HepG2 (cell line): ENCODE data around the gene STK24. TPM values are rescaled to one million over a fixed set of nuclear protein-coding genes. Genes with fewer than 3 reads are reported as not detected.
"Not testable (repeated sequence)": the region's sequence is repeated elsewhere in the genome, so short reads cannot be mapped to it uniquely, and the experiment has no call there.

Source experiments
- AKAP8 ChIP-seq: sonication (generic); formaldehyde crosslinking; IDR thresholded peaks from 2 replicates; pipeline ENCODE4 v1.5.1; 2020; ENCODE audit warnings: mild to moderate bottlenecking, missing genetic modification reagents
- ARID5B ChIP-seq: IDR thresholded peaks from 2 replicates; pipeline ENCODE4 v1.4.0; 2020; ENCODE audit warnings: mild to moderate bottlenecking, missing genetic modification reagents
- CREB1 ChIP-seq, 2 experiments: fragments of 450-650 bp in 1 of 2; IDR thresholded peaks; 2 replicates each; pipeline ENCODE4 v1.6.1; 2016 to 2017; ENCODE audit warnings: control low read depth in 1 of 2, mild to moderate bottlenecking in 1 of 2, missing compliant biosample characterization in 1 of 2, missing genetic modification characterization in 1 of 2
- ELF3 ChIP-seq: IDR thresholded peaks from 2 replicates; pipeline ENCODE4 v1.6.1; 2016; ENCODE audit warnings: missing genetic modification reagents, missing compliant biosample characterization
- FOXP4 ChIP-seq: sonication (generic); formaldehyde crosslinking; IDR thresholded peaks from 2 replicates; pipeline ENCODE4 v1.4.0; 2020; ENCODE audit warnings: missing genetic modification reagents
- GABPA ChIP-seq, 2 experiments: IDR thresholded peaks; 2 replicates each; pipeline ENCODE4 v1.6.1; 2011 to 2016; ENCODE audit warnings: low read depth in 2 of 2, low read length in 1 of 2, missing biosample characterization in 1 of 2, missing genetic modification characterization in 1 of 2
- GATAD2A ChIP-seq: IDR thresholded peaks from 2 replicates; pipeline ENCODE4 v1.6.1; 2016
- HNF4A ChIP-seq: sonication (generic); formaldehyde crosslinking; IDR thresholded peaks from 2 replicates; pipeline ENCODE4 v1.4.0; 2020; ENCODE audit warnings: missing genetic modification reagents
- IRF9 ChIP-seq: sonication (generic); formaldehyde crosslinking; IDR thresholded peaks from 2 replicates; pipeline ENCODE4 v1.8.0; 2022; ENCODE audit warnings: missing genetic modification reagents, mild to moderate bottlenecking, borderline replicate concordance
- LCORL ChIP-seq, 2 experiments: fragments of 450-650 bp in 1 of 2; sonication (generic) in 1 of 2; formaldehyde crosslinking in 1 of 2; IDR thresholded peaks; 2 replicates each; pipeline versions ENCODE4 v1.5.0 to v1.6.1; 2017 to 2020; ENCODE audit warnings: antibody characterized with exemption in 1 of 2, missing genetic modification reagents in 1 of 2
- MIER3 ChIP-seq: IDR thresholded peaks from 2 replicates; pipeline ENCODE4 v1.6.1; 2016; ENCODE audit warnings: missing compliant biosample characterization, borderline replicate concordance
- NCOR1 ChIP-seq: fragments of 200-600 bp; sonication (generic); IDR thresholded peaks from 2 replicates; pipeline ENCODE4 v1.7.0; 2017; ENCODE audit warnings: antibody characterized with exemption, low read length, borderline replicate concordance
- SMC3 ChIP-seq: IDR thresholded peaks from 2 replicates; pipeline ENCODE4 v1.6.1; 2011; ENCODE audit warnings: low read length, improper control_type of control experiment
- TEAD3 ChIP-seq: optimal IDR thresholded peaks from 2 replicates; pipeline ENCODE3; 2016; ENCODE audit warnings: borderline replicate concordance
- TFAP4 ChIP-seq: sonication (generic); IDR thresholded peaks from 2 replicates; pipeline ENCODE4 v1.6.1; 2016; ENCODE audit warnings: low read depth, borderline replicate concordance
- TGIF2 ChIP-seq: IDR thresholded peaks from 2 replicates; pipeline ENCODE4 v1.6.1; 2016; ENCODE audit warnings: control low read depth, missing compliant biosample characterization
- THAP7 ChIP-seq: sonication (generic); formaldehyde crosslinking; IDR thresholded peaks from 2 replicates; pipeline ENCODE4 v1.8.1; 2023; ENCODE audit warnings: mild to moderate bottlenecking, missing genetic modification reagents
- ZFP36L1 ChIP-seq: sonication (generic); formaldehyde crosslinking; IDR thresholded peaks from 2 replicates; pipeline ENCODE4 v1.8.0; 2022; ENCODE audit warnings: mild to moderate bottlenecking, missing genetic modification reagents, moderate library complexity
- ZMYM3 ChIP-seq: sonication (generic); formaldehyde crosslinking; IDR thresholded peaks from 2 replicates; pipeline ENCODE4 v1.5.1; 2020; ENCODE audit warnings: mild to moderate bottlenecking, missing genetic modification reagents
- ZNF331 ChIP-seq: sonication (generic); formaldehyde crosslinking; IDR thresholded peaks from 2 replicates; pipeline ENCODE4 v1.4.0; 2020; ENCODE audit warnings: missing genetic modification reagents
- polyA plus RNA-seq, 8 experiments: library from polyadenylated mRNA; depleted of rRNA in 3 of 8; stranded (reverse) in 7 of 8; unstranded in 1 of 8; fragments of >200 nt; fragmentation: Illumina TruSeq in 4 of 8; extraction: Trizol in 4 of 8; gene quantifications; 2 replicates each; pipeline versions ENCODE4 v1.2.1 to v1.2.3, GENCODE V29; 2011 to 2016; ENCODE audit warnings: low read depth in 4 of 8, missing spikeins in 1 of 8, mixed read lengths in 1 of 8; ENCODE audit not compliant: insufficient read depth in 1 of 8
- total RNA-seq, 5 experiments: library from RNA; depleted of rRNA; stranded (reverse); fragments of >200 nt; fragmentation: Illumina TruSeq; extraction: Trizol; gene quantifications; 2 replicates each; pipeline ENCODE4 v1.2.3, GENCODE V29; 2016; ENCODE audit warnings: low read depth in 1 of 5

The STK24 gene
- total and polyA plus RNA-seq, 2 of the 13 experiments (the other 11 are each of a cell fraction or from before 2014, with no cell fraction given) = 51.3 to 73.0 TPM

GRCh38 chr13:98569494-98570367 lies 7.2 kb downstream of the STK24 start (continued):
- TF ChIP-seq ELF3 (CRISPR knock-in tag) (peak; percentile 94), ARID5B (peak; percentile 95), FOXP4 (peak; percentile 87), CREB1 (IDR thresholded peaks at IDR 0.05) (peak; percentile 59; the same call in 1 of the 2 replicates), CREB1 (CRISPR knock-in tag; IDR thresholded peaks at IDR 0.05) (peak; percentile 84), MIER3 (CRISPR knock-in tag) (peak; percentile 93), ZMYM3 (CRISPR knock-in tag) (peak; percentile 67; the same call in 1 of the 2 replicates), SMC3 (peak; percentile 40; the same call in 1 of the 2 replicates), AKAP8 (CRISPR knock-in tag) (0 out of 2 replicates have a peak, but pooled peaks have one; percentile 25), THAP7 (CRISPR knock-in tag) (0 out of 2 replicates have a peak, but pooled peaks have one; percentile 34), TEAD3 (CRISPR knock-in tag) (peak; percentile 80), LCORL (CRISPR knock-in tag; IDR thresholded peaks at IDR 0.05) (peak; percentile 74; the same call in 1 of the 2 replicates), ZFP36L1 (CRISPR knock-in tag) (0 out of 2 replicates have a peak, but pooled peaks have one; percentile 46), HNF4A (CRISPR knock-in tag) (peak; percentile 95), TGIF2 (CRISPR knock-in tag) (peak; percentile 83), GATAD2A (peak; percentile 93), ZNF331 (CRISPR knock-in tag) (peak; percentile 93), NCOR1 (peak; percentile 96; the same call in 1 of the 2 replicates), IRF9 (CRISPR knock-in tag) (peak; percentile 39; the same call in 1 of the 2 replicates), GABPA (CRISPR knock-in tag; IDR thresholded peaks at IDR 0.05; ENCODE audit: low read depth) (peak; percentile 68), TFAP4 (peak; percentile 69; the same call in 1 of the 2 replicates)
- TF ChIP-seq LCORL (IDR thresholded peaks at IDR 0.05); GABPA (IDR thresholded peaks at IDR 0.05; ENCODE audit: low read depth, low read length): not testable (repeated sequence)
